ENCODE data around the gene NT5C3A. TPM values are rescaled to one million over a fixed set of nuclear protein-coding genes. Genes with fewer than 3 reads are reported as not detected.

NT5C3A gene
- total and polyA plus RNA-seq, 2 of the 8 experiments (the other 6 are each of a cell fraction or from before 2014, with no cell fraction given) = 7.5 to 22.7 TPM

DNA sequence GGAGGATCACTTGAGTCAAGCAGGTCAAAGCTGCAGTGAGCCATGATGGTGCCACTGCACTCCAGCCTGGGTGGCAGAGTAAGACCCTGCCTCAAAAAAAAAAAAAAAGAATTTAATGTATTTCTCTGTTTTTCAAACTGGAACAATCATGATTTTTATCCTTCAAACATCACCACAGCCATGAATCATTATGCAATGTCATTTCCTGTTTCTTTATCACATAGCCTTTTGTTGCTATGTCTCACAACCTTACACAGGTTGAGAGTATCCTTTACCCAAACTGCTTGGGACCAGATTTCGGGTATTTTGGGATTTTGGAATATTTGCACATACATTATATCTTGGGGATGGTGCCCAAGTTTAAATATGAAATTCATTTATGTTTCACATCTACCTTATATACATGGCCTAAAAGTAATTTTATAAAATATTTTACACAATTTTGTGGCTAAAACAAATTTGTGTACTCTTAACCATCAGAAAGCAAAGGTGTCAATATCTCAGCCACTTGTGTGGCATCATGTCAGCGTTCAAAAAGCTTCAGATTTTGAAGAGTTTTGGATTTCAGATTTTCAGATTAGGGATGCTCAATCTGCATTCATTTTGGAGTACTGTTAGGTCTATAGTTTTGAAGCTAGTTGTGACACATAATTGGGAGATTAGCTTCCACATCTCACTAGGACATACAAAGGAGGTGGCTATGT is 8.2 kb downstream of the NT5C3A start:
- no peak overlapping the region for H2BK120ac ChIP-seq (replicated peaks; ENCODE audit: low read depth, low read length)
- H3K79me2 ChIP-seq (ENCODE audit: control insufficient read depth in 1 of 2, insufficient read depth in 2 of 2, low read length in 2 of 2) = peaks cover 4 to 83% of the 10 kb centered on the region in 2 experiments
- H3K14ac ChIP-seq (ENCODE audit: insufficient read length) = no peak overlapping the region
- no peak overlapping the region for H2AFZ ChIP-seq (ENCODE audit: low read length)
- H4K5ac ChIP-seq (ENCODE audit: insufficient read length, low read depth, low read length) = no peak overlapping the region
- no peaks in the 10 kb centered on the region for H3K4me1 ChIP-seq (replicated peaks in 1 of 4; ENCODE audit: control insufficient read depth in 3 of 4, insufficient read depth in 4 of 4, low read length in 3 of 4)
- H2BK20ac ChIP-seq (ENCODE audit: low read length) = no peak overlapping the region
- no peak overlapping the region for H3K27ac ChIP-seq (ENCODE audit: low read depth, low read length)
- no peaks in the 10 kb centered on the region for H3K27me3 ChIP-seq (replicated peaks in 1 of 4; ENCODE audit: control insufficient read depth in 3 of 4, extremely low read depth in 1 of 4, insufficient read depth in 3 of 4, low read length in 3 of 4)
- H4K8ac ChIP-seq (ENCODE audit: extremely low read depth, insufficient read depth, low read length) = no peak overlapping the region
- ChIA-PET CTCF (ENCODE audit: partially characterized antibody) (interaction anchor here (0.7 to 1.6 kb wide), 4 partner anchors 23 to 215 kb away, joined by 3 read pairs; partner anchors contain the start of gene RP9), POLR2A (ENCODE audit: partially characterized antibody) (interaction anchor here (1.2 to 3.1 kb wide), 2 partner anchors 8 to 35 kb away, joined by 3 to 19 read pairs; partner anchors contain the start of gene NT5C3A)
- H3K79me1 ChIP-seq (ENCODE audit: low read depth, low read length) = no peaks in the 10 kb centered on the region; the same call in 1 of the 2 replicates
- H3K9me3 ChIP-seq (ENCODE audit: insufficient read depth in 2 of 2, low read depth in 1 of 2, low read length in 1 of 2) = no peaks in the 10 kb centered on the region
- H4K91ac ChIP-seq (replicated peaks; ENCODE audit: insufficient read length, low read length) = no peak overlapping the region
- H3K56ac ChIP-seq (replicated peaks; ENCODE audit: insufficient read length, low read depth, low read length) = no peak overlapping the region
- WGBS, 2 experiments (ENCODE audit: extremely low coverage in 1 of 2, insufficient coverage in 1 of 2, insufficient read length in 1 of 2, insufficient replicate concordance in 2 of 2, low coverage in 1 of 2, low lambda C conversion rate in 2 of 2, missing lambda C conversion rate in 1 of 2) = 87% methylated on average over 2 of the region's 2 CpGs; no CpG with 5 or more reads in 1 of the 2 experiments
- no peak overlapping the region for H3K9ac ChIP-seq (replicated peaks in 1 of 4; ENCODE audit: extremely low read depth in 1 of 4, low read depth in 3 of 4, low read length in 3 of 4)
- no peak overlapping the region for H2BK15ac ChIP-seq (ENCODE audit: low read length)
- no peak overlapping the region for H3K4me2 ChIP-seq (ENCODE audit: insufficient read depth in 1 of 2, low read depth in 2 of 2, low read length in 2 of 2)
- no peaks in the 10 kb centered on the region; a peak in 1 of 8 replicates for H3K36me3 ChIP-seq (ENCODE audit: control insufficient read depth in 2 of 4, insufficient read depth in 4 of 4, low read length in 3 of 4)
- no peak for FAIRE-seq
- H2BK12ac ChIP-seq (ENCODE audit: low read depth, low read length) = no peak overlapping the region
- H2AK5ac ChIP-seq (ENCODE audit: low read depth, low read length) = no peak overlapping the region
- peaks cover 5 to 6% of the 10 kb centered on the region in 2 experiments for H4K20me1 ChIP-seq (replicated peaks in 1 of 2; ENCODE audit: control insufficient read depth in 1 of 2, insufficient read depth in 2 of 2, low read length in 2 of 2)
- DNase-seq (ENCODE audit: low read depth in 1 of 2, low spot score in 2 of 2) = no peak
- no peak overlapping the region for H3K4ac ChIP-seq (replicated peaks; ENCODE audit: insufficient read length, low read depth, low read length)
- H3K4me3 ChIP-seq (ENCODE audit: extremely low read depth in 1 of 4, insufficient read depth in 2 of 4, low read depth in 3 of 4, low read length in 4 of 4) = no peak overlapping the region
- H3K23ac ChIP-seq (ENCODE audit: insufficient read length) = no peak overlapping the region
- no peak overlapping the region for H3K18ac ChIP-seq (ENCODE audit: extremely low read depth, low read length)
- no peaks in the 10 kb centered on the region for H3K23me2 ChIP-seq (ENCODE audit: low read depth, low read length)
- no peak overlapping the region for H2BK5ac ChIP-seq (ENCODE audit: low read depth, low read length)
- TF ChIP-seq SAP30 (IDR thresholded peaks at IDR 0.05; ENCODE audit: insufficient read depth, insufficient replicate concordance, low read length) = no peak
- TF ChIP-seq RAD21 (IDR thresholded peaks at IDR 0.05 in 1 of 2, conservative IDR thresholded peaks at IDR 0.05 in 1 of 2; ENCODE audit: low read depth in 2 of 2, low read length in 2 of 2) = no peak
- no peak for TF ChIP-seq CHD2 (IDR thresholded peaks at IDR 0.05; ENCODE audit: low read length)
- TF ChIP-seq KDM5A (IDR thresholded peaks at IDR 0.05; ENCODE audit: low read length) = no peak
- no peak for TF ChIP-seq KDM1A (IDR thresholded peaks at IDR 0.05; ENCODE audit: borderline replicate concordance, low read length)
- TF ChIP-seq RXRA (IDR thresholded peaks at IDR 0.05; ENCODE audit: insufficient read depth, low read depth, low read length) = no peak
- TF ChIP-seq TEAD4 (IDR thresholded peaks at IDR 0.05; ENCODE audit: low read depth, low read length) = no peak
- TF ChIP-seq KDM4A (IDR thresholded peaks at IDR 0.05; ENCODE audit: low read depth, low read length, severe bottlenecking) = no peak
- no peak for TF ChIP-seq GABPA (IDR thresholded peaks at IDR 0.05; ENCODE audit: borderline replicate concordance, insufficient read depth, low read length)
- TF ChIP-seq RFX5 (IDR thresholded peaks at IDR 0.05; ENCODE audit: borderline replicate concordance, low read depth, low read length) = no peak
- no peak for TF ChIP-seq BCL11A (IDR thresholded peaks at IDR 0.05; ENCODE audit: low read depth in 2 of 2, low read length in 2 of 2)

Data from H1 (cell line).